ENCODE results near the gene TMEM117.

GRCh38 chr12:43957732-43958372 lies 122.0 kb downstream of the TMEM117 start:
- TF ChIP-seq CTCF (IDR thresholded peaks at IDR 0.05; ENCODE audit: insufficient read depth, low read depth, low read length) (peak; percentile 52), EZH2 (IDR thresholded peaks at IDR 0.05; ENCODE audit: insufficient read depth, low read length) (no peak)
